GM21717 (cell line): ENCODE results near the gene GASK1A.
"Not testable (repeated sequence)": the region's sequence is repeated elsewhere in the genome, so short reads cannot be mapped to it uniquely, and the experiment has no call there.

ENCODE experiments used
- ATAC-seq: cut with Tn5 transposase; IDR thresholded peaks from one replicate; pipeline ENCODE4 v1.9.1; 2021; ENCODE audit warnings: mild to moderate bottlenecking, moderate library complexity; ENCODE audit not compliant: unreplicated experiment

GASK1A gene

DNA sequence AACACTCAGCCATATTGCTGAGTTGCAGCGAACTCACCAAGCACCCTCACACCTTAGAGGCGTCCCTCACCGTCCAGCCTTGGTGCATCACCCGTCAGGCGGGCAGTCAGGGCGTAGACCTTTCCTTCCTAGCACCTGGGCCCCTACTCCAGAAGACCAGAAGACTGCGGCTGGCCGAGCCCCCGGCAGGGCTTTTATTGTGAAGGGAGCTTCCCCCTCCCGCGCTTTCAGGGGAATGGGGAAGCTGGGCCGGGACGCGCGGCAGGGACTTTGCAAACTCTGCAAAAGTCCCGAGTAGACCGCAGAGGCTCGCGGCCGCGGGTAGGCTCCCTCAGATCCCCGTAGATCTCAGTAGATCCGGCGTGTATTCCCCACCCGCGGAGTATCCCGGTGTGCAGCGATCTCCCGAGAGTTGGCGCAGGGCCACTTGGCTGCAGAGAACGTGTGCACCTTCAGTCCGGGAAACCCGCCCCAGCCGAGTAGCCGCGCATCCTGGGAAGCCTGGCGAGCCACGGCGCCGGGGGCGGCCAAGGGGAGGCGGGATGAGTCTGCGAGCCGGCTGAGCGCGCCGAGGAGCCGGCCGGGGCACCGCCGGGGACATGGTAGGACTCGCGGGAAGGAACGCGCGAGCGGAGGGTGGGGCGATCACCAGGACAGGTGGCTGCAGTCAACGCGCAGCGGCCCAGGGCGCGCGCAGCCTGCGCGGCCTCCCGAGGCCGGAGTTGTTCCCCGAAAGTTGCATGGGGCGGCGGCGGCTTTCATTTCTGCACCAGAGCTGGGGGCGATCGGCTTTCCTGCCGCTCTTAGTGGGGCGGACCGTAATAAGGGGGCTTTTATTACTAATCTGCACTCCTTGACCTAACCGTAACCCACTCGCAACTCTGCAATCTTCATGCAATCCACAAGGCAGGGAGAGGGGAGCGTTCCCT is at the start of gene GASK1A:
TSS of gene GASK1A (plus strand) at position 268 of the 929 bp plus-strand sequence. CDS start at position 600, 332 bp downstream.
- ATAC-seq: no peak

DNA sequence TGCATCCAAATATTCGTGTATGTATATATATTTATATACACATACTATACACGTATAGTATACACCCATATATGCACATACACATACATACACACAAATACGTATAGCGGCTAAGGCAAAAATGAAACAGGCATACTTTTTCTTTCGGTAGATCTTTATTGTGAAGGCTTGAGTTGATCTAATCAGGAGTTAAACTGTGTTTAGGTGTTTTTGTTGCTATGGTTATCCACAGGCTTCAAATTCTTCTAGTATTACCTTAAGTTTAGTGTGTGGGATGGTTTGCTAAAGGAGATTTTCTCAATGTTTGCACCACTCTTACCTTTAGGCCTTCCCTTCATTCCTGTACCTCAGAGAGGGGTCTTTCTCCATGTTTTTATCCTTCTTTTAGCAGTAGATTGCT is 45.0 kb upstream of the GASK1A start:
- no peak for ATAC-seq

DNA sequence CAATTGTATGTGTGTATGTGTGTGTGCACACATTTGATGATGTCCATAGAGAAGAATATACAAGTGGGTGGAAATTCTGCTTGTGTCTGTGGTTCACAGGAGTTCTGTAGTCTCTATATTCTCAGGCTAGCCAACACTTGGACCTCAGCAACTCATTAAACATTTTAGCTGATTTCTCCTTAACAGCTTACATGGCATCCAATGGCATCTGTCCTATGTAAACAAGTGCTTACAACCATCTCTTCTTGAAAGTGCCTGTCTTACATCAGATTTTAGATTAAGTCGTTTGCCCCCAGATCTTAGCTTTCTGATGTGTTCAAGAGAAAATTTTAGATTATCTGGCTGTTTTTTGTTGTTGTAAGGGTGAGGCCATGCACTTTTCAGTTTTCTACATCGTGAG is 44.2 kb upstream of the GASK1A start:
- no peak for ATAC-seq

DNA sequence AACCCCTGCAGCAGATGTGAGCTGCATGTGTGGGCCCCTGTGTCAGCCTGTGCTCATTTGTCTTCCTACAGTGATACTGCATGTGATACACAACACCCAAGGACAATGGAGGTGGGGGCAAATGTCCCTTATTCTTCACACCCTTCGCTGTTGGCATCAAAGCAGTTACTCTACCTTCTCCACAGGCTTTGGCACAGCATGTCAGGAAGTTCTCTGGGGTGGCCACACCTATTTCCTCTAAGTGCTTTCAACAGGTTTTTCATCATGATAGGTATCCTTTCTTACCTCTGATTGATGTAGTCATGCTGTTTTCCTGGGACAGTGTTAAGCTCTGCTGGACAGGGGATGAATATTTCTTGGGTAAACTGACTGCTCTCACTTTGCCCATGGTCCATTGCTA is 43.6 kb upstream of the GASK1A start:
- ATAC-seq: no peak

DNA sequence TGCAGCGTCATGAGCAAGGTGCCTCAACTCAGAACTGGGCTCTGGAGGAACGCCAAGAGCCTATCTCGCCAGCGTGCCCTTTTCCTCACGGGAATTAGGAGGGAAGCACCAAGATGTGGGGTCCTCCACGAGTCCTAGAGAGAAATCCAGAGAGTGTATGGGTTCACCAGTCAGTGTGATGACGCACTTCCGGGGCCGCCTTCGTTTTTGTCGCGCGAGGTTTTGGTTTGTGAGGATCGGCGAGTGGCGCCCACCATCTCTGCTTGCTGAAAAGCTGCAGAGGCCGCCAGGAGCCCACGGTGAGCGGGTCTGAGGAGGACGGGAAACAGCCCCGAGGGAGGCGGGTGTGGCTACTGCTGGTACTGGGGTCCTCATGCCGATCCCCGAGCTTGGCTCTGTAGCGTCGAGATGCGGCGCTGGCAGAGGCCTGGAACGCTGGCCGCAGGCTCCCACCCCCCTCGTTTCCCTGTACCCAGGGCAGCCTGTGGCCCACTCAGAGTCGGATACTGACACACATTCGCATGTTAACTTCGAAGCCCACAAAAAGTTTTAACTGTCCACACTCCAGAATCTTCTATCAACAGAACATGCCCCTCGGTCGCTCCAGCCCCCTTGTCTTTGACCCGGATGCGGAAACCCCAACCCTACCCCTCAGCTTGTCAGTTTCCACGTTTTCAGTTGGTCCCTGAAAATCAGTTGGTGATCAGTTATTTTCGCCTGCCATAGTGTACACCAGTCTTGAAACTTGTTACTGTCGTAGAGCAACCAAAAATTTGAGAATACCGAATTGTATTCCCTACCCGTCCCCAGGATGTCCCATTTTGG is 42.7 kb upstream of the GASK1A start:
- ATAC-seq: no peak

DNA sequence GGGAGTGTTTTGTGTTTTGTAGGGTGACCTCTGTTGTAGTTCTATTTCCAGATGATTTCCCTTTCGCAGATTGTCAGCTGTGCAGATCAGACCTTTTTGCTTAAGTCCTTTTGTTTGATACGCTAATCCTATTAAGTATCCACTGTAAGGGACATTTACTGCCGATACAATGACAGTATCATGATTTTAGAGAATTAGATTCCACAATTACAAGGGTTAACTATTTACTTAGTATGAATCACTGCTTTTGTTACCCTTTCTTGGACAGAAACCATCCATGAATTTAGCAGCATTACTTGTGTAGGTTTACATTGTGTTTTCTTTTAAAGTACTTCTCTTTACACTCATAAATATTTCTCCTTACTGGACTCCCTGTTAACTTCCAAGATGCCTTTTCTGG is 41.8 kb upstream of the GASK1A start:
- no peak for ATAC-seq

DNA sequence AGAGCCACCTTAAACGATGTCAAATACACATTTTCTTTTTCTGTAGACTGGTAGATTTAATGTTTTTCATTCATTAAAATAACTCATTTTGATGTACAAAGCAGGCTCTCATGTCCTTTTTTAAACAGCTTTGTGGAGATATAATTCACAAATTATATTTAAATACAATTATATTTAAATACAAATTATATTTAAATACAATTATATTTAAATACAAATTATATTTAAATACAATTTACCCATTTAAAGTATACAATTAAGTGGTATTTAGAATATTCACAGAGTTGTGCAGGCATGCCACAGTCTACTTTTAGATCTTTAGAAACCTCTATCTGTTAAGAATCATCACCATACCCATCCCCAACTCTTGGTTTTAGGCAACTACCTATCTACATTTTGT is 36.4 kb upstream of the GASK1A start:
- ATAC-seq: no peak

DNA sequence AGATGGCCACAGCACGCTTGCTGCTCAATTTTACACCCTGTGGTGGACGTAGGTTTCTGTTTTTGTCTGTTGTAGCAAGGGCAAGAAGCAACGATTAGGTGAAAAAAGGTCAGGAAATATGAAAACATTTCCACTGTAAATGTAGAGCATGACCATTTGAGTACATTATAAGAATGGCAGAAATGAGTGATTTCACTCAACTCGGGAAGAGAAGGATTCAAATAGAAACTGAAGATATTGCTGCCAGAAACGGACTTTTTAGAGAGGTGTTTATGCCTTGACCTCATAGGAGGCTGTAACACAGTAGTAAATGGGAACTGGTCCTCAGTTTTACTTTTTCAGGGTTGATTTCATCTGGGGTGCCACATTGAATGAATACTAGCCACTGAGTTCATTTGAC is 33.1 kb upstream of the GASK1A start:
- ATAC-seq: no peak

DNA sequence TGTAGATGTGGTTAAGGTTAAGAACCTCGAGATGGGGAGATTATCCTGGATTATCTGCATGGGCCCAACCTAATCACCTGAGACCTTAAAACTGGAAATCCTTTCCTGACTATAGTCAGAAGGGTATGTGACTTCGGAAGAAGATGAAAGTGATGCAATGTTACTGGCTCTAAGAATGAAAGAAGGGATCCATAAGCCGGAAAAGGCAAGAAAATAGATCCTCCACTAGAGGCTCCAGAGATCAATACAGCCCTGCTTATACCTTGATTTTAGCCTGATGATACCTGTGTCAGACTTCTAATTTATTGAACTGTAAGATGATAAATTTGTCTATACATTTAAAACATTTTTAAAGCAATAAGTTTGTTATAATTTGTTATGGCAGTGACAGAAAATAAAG is 21.5 kb upstream of the GASK1A start:
- no peak for ATAC-seq

DNA sequence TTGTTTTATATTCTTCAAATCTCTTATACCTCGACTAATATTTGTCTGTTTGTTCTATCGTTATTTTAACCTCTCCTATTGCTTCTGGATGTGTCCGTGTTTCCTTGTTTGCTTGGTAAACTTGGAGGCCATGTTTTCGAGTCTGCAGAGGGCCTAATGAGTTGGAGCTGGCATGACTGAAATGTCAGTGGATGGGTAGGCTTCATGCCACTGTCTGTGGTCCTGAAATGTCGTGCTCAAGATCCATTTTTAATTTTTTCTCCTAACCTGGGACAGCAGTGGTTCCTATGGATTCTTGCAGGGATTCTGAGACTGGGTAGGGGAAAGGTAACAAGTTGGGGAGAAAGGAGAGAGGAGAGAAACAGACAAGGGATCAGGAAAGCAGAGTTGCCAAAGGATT is 18.8 kb upstream of the GASK1A start:
- no peak for ATAC-seq

DNA sequence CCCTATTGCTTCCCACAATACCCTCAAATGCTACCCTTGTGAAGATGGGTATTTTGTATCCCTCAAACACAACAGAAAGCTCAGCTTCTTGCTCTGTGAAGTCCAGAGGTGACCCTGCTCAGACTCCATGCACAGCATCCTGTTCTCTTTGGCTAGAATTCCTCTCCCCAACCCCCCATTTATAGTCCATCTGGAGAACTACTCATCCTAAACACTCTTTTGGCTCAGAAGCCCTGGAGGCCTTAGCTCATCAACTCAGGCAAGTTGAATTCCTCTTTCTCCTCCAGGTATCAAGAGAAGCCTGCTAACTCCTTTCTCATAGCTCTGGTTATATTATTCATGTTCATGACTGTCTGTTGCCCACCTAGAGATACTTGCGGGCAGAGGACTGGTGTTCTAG is 18.3 kb upstream of the GASK1A start:
- no peak for ATAC-seq

DNA sequence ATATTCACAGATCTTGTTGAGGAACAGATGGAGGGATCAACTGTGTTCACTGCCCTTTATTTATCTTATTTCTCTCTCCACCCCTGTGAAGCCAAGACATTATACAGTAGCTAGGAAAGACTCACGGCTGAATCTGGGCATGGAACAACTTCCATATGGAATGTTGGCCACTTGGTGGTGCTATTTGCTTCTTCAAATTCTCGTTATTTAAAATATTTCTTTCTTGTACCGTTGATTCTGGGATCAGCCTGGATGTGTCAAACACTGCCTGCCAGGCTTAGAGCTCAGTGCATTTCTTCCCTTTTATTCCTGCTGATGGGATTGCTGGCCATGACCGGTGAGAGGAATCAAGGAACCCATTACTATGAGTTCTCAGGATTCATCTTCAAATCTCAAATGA is 17.5 kb upstream of the GASK1A start:
- ATAC-seq: no peak

DNA sequence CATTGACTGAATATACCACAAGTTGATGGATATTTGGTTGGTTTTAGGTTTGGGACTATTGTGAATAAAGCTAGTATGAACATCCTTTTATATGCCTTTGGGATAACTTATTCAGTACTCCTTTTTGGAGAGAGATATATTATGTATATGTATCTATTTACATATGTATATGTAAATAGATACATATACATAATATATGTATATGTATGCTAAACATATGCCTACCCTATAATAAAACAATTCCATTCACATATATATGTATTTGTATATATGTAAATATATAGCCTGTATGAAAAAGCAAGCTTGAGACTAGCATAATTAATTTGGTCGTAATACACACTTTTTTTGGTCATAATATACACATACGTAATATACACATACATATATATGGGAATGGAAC is 15.8 kb upstream of the GASK1A start:
- no peak for ATAC-seq

DNA sequence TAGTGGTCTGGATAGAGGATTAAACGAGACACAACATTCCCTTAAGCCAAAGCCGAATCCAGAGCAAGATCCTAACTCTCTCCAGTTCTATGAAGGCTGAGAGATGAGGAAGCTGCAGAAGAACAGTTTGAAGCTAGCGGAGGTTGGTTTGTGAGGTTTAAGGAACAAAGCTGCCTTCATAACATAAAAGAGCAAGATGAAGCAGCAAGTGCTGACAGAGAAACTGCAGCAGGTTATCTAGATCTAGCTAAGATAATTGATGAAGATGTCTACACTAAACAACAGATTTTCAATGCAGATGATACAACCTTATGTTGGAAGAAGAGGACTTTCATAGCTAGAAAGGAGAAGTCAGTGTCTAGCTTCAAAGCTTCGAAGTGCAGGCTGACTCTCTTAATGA is 14.8 kb upstream of the GASK1A start:
- no peak for ATAC-seq

DNA sequence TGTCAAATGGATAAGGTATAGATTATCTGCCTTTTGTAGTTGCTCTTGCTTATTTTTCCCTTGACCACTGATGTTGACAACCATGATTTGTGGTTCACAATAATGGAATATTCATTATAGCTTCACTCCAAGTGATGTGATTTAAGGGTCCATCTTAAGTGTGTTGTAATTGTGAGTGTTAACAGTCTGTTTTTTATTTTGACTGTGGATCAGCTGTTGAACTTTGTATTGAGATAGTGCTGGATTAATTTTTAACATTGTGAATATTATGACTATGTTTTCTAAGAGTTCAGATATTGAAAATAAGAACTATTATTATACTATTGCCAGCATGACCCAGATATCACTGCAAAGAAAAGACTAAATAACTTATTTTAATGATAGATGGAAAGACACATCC is 8.6 kb upstream of the GASK1A start:
- ATAC-seq: no peak

DNA sequence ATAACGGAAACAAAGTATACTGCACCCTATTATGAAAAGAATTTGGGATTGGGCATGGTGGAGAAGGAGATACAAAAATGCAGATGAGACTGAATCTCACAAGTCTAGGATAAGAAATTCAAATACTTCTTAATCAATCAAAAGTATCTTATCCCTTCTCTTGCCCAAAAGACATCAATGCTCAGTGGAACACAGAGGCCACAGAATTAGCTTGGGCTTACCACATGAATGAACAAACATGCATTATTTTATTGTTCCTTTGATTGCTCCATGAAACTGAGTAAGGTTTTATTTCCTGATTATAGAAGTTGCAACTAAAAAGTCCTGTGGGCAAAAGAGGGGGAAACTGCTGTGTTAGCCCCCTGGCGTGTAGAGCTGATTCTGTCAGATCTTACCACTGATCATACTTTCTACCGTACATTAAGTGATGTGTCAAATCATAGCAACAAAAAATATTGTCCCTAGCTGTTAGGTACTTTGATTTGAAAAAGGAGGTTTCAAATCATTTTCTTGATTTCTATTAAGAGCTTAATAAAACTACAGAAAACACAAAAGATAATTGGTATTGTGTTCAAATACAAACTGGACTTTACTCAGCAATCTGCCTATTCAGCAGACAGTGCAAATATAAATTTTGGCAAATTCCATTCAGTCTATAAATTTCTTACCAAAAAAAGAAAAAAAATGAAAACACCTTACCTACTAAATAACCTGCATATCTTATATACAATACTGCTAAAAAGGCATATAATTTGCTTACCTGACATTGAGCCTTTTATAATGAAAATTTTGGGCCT is 7.9 kb upstream of the GASK1A start:
- no peak for ATAC-seq

DNA sequence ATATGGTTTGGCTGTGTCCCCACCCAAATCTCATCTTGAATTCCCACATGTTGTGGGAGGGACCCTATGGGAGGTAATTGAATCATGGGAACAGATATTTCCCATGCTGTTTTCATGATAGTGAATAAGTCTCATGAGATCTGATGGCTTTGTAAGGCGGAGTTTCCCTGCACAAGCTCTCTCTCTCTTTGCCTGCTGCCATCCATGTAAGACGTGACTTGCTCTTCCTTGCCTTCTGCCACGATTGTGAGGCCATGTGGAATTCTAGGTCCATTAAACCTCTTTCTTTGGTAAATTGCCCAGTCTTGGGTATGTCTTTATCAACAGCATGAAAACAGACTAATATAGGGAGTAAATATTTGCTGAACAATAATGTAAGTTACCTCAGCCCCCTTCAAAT is 4.2 kb upstream of the GASK1A start:
- ATAC-seq: not testable (repeated sequence)

DNA sequence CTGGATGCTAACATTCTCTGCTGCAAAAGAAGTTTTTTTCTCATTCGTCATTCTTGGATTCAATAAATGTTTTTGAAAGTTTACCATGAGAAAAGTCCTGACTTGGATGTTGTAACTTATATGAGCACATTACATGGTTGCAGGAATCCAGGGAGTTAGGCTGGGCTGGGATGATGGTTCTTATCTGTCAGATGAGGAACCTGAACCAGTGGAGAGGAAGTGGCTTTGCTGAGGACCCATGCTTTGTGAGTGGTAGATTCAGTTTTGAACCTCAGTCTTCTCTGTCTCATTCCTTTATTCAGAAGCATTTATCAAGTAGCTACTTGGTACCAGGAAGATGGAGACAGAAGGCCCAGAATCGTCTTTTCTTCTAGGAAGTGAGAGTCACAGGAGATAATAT is 3.7 kb upstream of the GASK1A start:
- ATAC-seq: no peak

DNA sequence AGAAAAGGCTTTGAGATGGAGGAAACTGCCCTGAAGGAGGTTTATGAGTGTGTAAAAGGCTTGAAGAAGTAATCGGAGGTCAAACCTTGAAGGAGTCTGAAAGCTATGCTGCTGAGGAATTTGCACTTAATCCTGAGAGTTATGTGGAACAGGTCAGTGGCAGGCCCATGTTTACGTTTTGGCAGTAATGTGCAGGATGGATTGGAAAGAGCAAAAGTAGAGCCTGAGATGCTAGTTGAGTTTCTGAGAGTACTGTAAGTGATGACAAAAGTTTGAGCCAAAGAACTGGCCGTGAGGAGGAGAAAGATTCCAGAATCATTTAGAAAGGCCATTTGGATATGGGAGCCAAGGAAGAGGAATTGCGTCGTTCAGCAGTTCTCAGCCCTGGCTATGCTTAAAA is 3.2 kb upstream of the GASK1A start:
- no peak for ATAC-seq

DNA sequence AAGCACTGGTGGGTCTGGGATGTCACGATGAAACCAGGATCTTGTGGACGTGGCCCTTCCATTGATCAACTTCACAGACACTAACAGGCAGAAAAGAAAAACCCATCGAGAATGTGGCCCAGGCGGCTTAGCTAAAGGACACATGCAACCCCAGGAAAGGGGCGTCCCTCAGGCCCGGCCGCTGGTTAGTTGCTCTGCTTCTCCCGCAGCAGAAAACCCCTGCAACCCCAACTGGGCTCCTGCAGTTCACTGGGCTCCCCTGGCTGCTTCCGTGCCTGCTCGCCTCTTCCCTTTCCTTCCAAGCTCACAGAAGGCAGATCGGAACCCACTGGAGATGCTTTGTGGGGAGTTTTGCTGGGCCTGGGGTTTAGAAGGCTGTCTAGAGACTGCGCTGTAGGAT is 1.1 kb downstream of the GASK1A start:
- no peak for ATAC-seq

DNA sequence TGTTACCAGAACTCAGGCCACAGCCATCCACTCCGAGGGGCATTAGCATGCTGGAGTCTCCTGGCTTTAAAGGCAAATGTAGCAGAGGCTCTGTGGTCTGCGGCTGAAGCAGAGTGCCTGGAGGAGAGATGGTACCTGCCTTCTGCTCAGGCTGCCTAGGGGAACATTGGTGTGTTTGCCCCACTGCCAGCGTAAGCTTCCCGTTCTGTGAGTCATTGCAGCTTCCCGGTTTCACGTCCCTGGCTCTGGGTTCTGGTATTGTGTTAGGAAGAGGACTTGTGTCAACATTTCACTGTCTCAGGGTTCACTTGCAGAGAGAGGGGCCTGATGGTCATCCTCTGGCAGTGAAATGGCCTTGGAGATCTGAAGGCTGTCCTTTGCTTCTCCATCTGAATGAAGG is 1.8 kb downstream of the GASK1A start:
- ATAC-seq: no peak
